ENCODE data around the gene FLT4.

Gene FLT4

DNA sequence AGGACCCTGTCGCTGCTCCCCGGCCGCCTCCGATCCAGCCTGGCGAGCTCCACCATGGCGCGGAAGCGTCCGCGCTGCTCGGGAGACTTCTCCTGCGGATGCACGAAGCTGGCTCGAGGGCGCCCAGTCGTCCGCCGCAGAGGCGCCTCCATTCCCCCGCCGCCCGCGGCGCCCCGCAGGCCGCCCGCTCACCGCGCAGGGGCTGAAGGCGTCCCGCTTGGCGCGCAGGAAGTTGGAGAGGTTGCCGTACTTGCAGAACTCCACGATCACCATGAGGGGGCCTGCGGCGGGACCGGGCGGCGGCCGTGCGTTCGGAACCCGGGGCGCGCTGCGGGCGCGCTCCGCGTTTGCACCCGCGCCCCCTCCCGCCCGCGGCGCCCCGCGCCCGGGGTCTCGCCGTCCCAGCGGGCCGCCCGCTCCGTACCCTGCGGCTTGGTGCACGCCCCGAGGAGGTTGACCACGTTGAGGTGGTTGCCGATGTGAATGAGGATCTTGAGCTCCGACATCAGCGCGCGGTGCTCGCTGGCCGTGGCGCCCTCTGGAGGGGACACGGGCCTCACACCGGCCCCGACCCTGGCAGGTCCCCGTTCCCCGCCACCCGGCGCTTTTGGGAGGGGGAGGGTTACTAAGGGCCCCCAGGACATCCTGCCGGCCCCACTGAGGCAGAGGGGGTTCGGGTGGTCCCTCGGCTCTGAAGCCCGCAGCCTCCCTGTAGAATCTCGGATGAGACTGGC is 30.4 kb downstream of the FLT4 start:
- no peak overlapping the region for H3K4me3 ChIP-seq (ENCODE audit: low read depth, low read length)
- no peak overlapping the region for H2AFZ ChIP-seq
- H3K4me2 ChIP-seq (ENCODE audit: low read length) = peak overlapping the region; percentile 53
- TF ChIP-seq, protein P1, sequence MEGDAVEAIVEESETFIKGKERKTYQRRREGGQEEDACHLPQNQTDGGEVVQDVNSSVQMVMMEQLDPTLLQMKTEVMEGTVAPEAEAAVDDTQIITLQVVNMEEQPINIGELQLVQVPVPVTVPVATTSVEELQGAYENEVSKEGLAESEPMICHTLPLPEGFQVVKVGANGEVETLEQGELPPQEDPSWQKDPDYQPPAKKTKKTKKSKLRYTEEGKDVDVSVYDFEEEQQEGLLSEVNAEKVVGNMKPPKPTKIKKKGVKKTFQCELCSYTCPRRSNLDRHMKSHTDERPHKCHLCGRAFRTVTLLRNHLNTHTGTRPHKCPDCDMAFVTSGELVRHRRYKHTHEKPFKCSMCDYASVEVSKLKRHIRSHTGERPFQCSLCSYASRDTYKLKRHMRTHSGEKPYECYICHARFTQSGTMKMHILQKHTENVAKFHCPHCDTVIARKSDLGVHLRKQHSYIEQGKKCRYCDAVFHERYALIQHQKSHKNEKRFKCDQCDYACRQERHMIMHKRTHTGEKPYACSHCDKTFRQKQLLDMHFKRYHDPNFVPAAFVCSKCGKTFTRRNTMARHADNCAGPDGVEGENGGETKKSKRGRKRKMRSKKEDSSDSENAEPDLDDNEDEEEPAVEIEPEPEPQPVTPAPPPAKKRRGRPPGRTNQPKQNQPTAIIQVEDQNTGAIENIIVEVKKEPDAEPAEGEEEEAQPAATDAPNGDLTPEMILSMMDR (IDR thresholded peaks at IDR 0.05) = no peak
- no peaks in the 10 kb centered on the region for H3K4me1 ChIP-seq
- H3K27me3 ChIP-seq (ENCODE audit: control insufficient read depth, insufficient read depth, low read length) = no peaks in the 10 kb centered on the region
- H3K27ac ChIP-seq = no peak overlapping the region
- H3K36me3 ChIP-seq (ENCODE audit: control insufficient read depth, insufficient read depth, low read length) = no peaks in the 10 kb centered on the region
- H3K9me3 ChIP-seq (ENCODE audit: control insufficient read depth, low read length) = no peaks in the 10 kb centered on the region
- no peaks in the 10 kb centered on the region for H3K79me2 ChIP-seq
- H3K9ac ChIP-seq = no peak overlapping the region

DNA sequence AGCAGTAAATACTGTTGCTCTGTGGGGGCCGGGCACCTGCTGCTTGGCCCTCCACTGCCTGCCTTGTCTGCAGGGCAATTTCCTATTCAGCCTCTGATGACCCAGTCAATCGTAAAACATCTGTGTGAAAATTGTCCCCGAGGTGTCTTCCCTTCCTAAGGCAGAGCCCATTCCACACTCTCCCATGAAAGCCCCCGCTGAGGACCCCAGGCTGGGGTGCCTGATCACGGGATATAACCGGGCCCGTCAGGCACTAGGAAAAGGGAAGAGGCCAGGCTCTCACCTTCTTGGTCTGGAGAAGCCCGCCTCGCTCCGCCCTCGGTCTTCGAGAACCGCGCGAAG is 30.9 kb downstream of the FLT4 start:
- TF ChIP-seq, protein P1 (IDR thresholded peaks at IDR 0.05) = no peak
- Histone ChIP-seq H2AFZ (no peak overlapping the region), H3K9me3 (ENCODE audit: control insufficient read depth, low read length) (no peaks in the 10 kb centered on the region), H3K36me3 (ENCODE audit: control insufficient read depth, insufficient read depth, low read length) (no peaks in the 10 kb centered on the region), H3K9ac (no peak overlapping the region), H3K27me3 (ENCODE audit: control insufficient read depth, insufficient read depth, low read length) (no peaks in the 10 kb centered on the region), H3K27ac (no peak overlapping the region), H3K4me1 (no peaks in the 10 kb centered on the region), H3K79me2 (no peaks in the 10 kb centered on the region), H3K4me2 (ENCODE audit: low read length) (peak overlapping the region; percentile 53), H3K4me3 (ENCODE audit: low read depth, low read length) (no peak overlapping the region)

DNA sequence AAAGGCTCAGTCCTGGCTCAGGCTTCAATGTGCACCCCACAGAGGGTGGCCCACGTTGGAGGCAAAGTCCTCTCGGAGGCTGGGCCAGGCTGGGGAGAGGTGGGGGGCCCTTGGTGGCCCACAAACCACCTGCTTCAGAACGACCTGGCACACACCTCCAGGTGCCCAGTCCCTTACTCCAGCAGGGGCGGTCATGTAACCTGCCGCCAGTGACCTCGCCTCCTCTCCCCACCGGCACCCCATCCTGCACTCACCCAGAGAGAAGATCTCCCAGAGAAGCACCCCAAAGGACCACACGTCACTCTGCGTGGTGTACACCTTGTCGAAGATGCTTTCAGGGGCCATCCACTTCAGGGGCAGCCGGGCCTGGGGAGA is 35.6 kb downstream of the FLT4 start:
- H3K79me2 ChIP-seq = no peaks in the 10 kb centered on the region
- no peak overlapping the region for H3K9ac ChIP-seq
- no peaks in the 10 kb centered on the region for H3K36me3 ChIP-seq (ENCODE audit: control insufficient read depth, insufficient read depth, low read length)
- no peaks in the 10 kb centered on the region for H3K9me3 ChIP-seq (ENCODE audit: control insufficient read depth, low read length)
- no peak overlapping the region for H3K4me2 ChIP-seq (ENCODE audit: low read length)
- no peak overlapping the region for H2AFZ ChIP-seq
- H3K4me3 ChIP-seq (ENCODE audit: low read depth, low read length) = no peak overlapping the region
- no peaks in the 10 kb centered on the region for H3K27me3 ChIP-seq (ENCODE audit: control insufficient read depth, insufficient read depth, low read length)
- TF ChIP-seq, protein P1 (IDR thresholded peaks at IDR 0.05) = no peak
- H3K4me1 ChIP-seq = no peaks in the 10 kb centered on the region
- H3K27ac ChIP-seq = no peak overlapping the region

DNA sequence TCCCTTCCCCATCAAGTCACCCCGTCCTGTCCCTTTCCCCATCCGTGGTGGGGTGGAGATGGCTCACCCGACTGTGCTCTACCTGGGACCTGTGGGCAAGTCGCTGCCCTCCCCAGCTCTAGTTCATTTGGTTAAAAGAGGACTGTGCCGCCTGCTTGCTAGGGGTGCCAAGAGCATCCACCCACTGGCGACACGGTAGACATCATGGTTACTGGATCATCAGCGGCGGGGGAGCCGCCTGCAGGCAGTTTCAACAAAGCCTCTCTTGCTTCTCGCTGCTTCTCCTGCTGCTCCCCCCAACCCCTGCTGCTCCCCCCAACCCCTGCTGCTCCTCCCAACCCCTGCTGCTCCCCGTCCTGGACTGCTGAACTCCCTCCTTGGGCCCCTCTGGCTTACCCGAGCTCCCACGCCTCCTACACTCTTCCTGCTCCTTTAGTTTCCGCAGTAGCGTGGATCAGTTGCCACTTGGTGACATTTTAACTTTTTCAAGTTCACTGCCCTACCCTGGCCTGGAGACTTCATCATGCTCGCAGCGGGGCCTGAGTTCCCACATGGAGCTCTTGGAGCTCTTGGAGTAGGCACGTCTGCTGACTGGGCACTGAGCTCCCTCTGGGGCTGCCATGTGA is 36.1 kb downstream of the FLT4 start:
- H3K9me3 ChIP-seq (ENCODE audit: control insufficient read depth, low read length) = no peaks in the 10 kb centered on the region
- no peak overlapping the region for H3K9ac ChIP-seq
- no peak overlapping the region for H3K4me3 ChIP-seq (ENCODE audit: low read depth, low read length)
- no peaks in the 10 kb centered on the region for H3K36me3 ChIP-seq (ENCODE audit: control insufficient read depth, insufficient read depth, low read length)
- no peak overlapping the region for H2AFZ ChIP-seq
- no peaks in the 10 kb centered on the region for H3K4me1 ChIP-seq
- TF ChIP-seq, protein P1 (IDR thresholded peaks at IDR 0.05) = no peak
- no peak overlapping the region for H3K4me2 ChIP-seq (ENCODE audit: low read length)
- no peaks in the 10 kb centered on the region for H3K79me2 ChIP-seq
- H3K27me3 ChIP-seq (ENCODE audit: control insufficient read depth, insufficient read depth, low read length) = no peaks in the 10 kb centered on the region
- no peak overlapping the region for H3K27ac ChIP-seq

DNA sequence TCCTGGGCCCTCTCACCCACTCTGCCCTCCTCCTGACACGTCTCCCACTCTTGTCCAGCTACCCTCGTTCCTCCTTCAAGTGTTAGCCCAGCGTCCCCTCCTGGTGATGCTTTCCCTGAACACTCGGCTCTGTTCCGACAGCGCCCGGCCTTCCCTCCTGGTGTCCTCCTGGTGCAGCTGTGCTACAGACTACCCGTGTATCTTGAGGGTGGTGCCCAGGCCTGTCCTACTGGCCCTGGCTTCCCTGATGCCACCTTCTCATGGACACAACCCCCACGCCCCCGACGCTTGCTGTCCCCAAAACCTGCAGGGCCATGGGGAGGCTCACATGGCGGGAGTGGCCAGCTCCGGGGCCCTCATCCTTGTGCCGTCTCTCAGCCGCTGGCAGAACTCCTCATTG is 36.7 kb downstream of the FLT4 start:
- Histone ChIP-seq H3K36me3 (ENCODE audit: control insufficient read depth, insufficient read depth, low read length) (no peaks in the 10 kb centered on the region), H2AFZ (no peak overlapping the region), H3K79me2 (no peaks in the 10 kb centered on the region), H3K27ac (no peak overlapping the region), H3K4me2 (ENCODE audit: low read length) (no peak overlapping the region), H3K9ac (no peak overlapping the region), H3K4me1 (no peaks in the 10 kb centered on the region), H3K9me3 (ENCODE audit: control insufficient read depth, low read length) (no peaks in the 10 kb centered on the region), H3K4me3 (ENCODE audit: low read depth, low read length) (no peak overlapping the region), H3K27me3 (ENCODE audit: control insufficient read depth, insufficient read depth, low read length) (no peaks in the 10 kb centered on the region)
- TF ChIP-seq, protein P1 (IDR thresholded peaks at IDR 0.05) = no peak

Data from parathyroid adenoma (tissue), 2 donors.